BJ (cell line): ENCODE data around the gene AKR1B1. TPM values are rescaled to one million over a fixed set of nuclear protein-coding genes. Genes with fewer than 3 reads are reported as not detected.

Experiments used
- CTCF ChIA-PET: fragments of 350-600 bp; formaldehyde crosslinking; extraction: SDS; loops from one replicate; lab custom pipeline; 2021; ENCODE audit warnings: antibody characterized with exemption, inconsistent platforms; lab: Yijun Ruan, JAX
- POLR2A ChIA-PET: fragments of 300-600 bp; sonication (Branson Sonifier 250); formaldehyde crosslinking; extraction: SDS; loops from one replicate; lab custom pipeline; 2021; ENCODE audit warnings: antibody characterized with exemption; lab: Charles Lee
- DNase-seq: peaks from one replicate; pipeline ENCODE4 v3.0.0-alpha.2; 2011; ENCODE audit warnings: low read depth
- H3K27me3 ChIP-seq: 2 replicates; pipeline ENCODE4 v1.6.0; 2011; ENCODE audit warnings: low read length; ENCODE audit not compliant: control insufficient read depth, insufficient read depth
- H3K36me3 ChIP-seq: 2 replicates; pipeline ENCODE4 v1.5.1; 2011; ENCODE audit warnings: low read length; ENCODE audit not compliant: control insufficient read depth, insufficient read depth
- H3K4me3 ChIP-seq: 2 replicates; pipeline ENCODE4 v1.5.1; 2011; ENCODE audit warnings: low read depth, mild to moderate bottlenecking, control low read depth, low read length
- CTCF ChIP-seq: IDR thresholded peaks from 2 replicates; pipeline ENCODE4 v1.5.1; 2011; ENCODE audit warnings: low read depth, mild to moderate bottlenecking, control low read depth, inconsistent platforms, low read length, moderate library complexity; ENCODE audit not compliant: insufficient read depth
- polyA plus RNA-seq: library from polyadenylated mRNA; depleted of rRNA; stranded (reverse); fragments of >200 nt; gene quantifications from 2 replicates; pipeline ENCODE4 v1.2.3, GENCODE V29; 2011

AKR1B1 gene
- polyA plus RNA-seq, 1 experiment: 331 TPM

GRCh38 chr7:134448356-134449229 is 10.3 kb downstream of the AKR1B1 start:
- ChIA-PET CTCF (interaction anchor here (0.7 to 8.0 kb wide), 7 partner anchors 9 to 157 kb away, joined by 3 to 81 read pairs (median 7); partner anchors contain the start of gene AKR1B1), POLR2A (no interaction called here)
- DNase-seq: peak; percentile 66
- peaks cover 27% of the 10 kb centered on the region for H3K36me3 ChIP-seq
- H3K4me3 ChIP-seq: no peak overlapping the region
- no peaks in the 10 kb centered on the region for H3K27me3 ChIP-seq
- TF ChIP-seq CTCF: no peak

- ChIA-PET CTCF (interaction anchor here (1.0 to 8.0 kb wide), 6 partner anchors 9 to 159 kb away, joined by 3 to 81 read pairs (median 14); partner anchors contain the start of gene AKR1B1), POLR2A (no interaction called here)
- DNase-seq: no peak
- no peak for TF ChIP-seq CTCF
- H3K27me3 ChIP-seq: no peaks in the 10 kb centered on the region
- H3K36me3 ChIP-seq: peaks cover 31% of the 10 kb centered on the region
- H3K4me3 ChIP-seq: no peak overlapping the region
Observed at GRCh38 chr7:134447383-134447782, 11.5 kb downstream of the AKR1B1 start.

GRCh38 chr7:134446923-134447322 is 12.0 kb downstream of the AKR1B1 start:
- H3K36me3 ChIP-seq: peaks cover 32% of the 10 kb centered on the region
- H3K27me3 ChIP-seq: no peaks in the 10 kb centered on the region
- TF ChIP-seq CTCF: no peak
- DNase-seq: no peak
- CTCF ChIA-PET: interaction anchor here (0.6 to 8.0 kb wide), 7 partner anchors 9 to 98 kb away, joined by 3 to 81 read pairs (median 4); partner anchors contain the start of gene AKR1B1
- no peak overlapping the region for H3K4me3 ChIP-seq
- POLR2A ChIA-PET: no interaction called here

- ChIA-PET CTCF (interaction anchor here (0.6 to 8.0 kb wide), 5 partner anchors 11 to 99 kb away, joined by 3 to 81 read pairs (median 20); partner anchors contain the start of gene AKR1B1), POLR2A (no interaction called here)
- no peak for TF ChIP-seq CTCF
- peaks cover 30% of the 10 kb centered on the region for H3K36me3 ChIP-seq
- H3K4me3 ChIP-seq: no peak overlapping the region
- H3K27me3 ChIP-seq: no peaks in the 10 kb centered on the region
- DNase-seq: no peak
Observed at GRCh38 chr7:134446446-134446845, 12.5 kb downstream of the AKR1B1 start.

- CTCF ChIA-PET: interaction anchor here (0.7 to 8.0 kb wide), 6 partner anchors 12 to 180 kb away, joined by 3 to 81 read pairs (median 16); partner anchors contain the start of gene AKR1B1
- H3K4me3 ChIP-seq: no peak overlapping the region
- H3K36me3 ChIP-seq: peaks cover 23% of the 10 kb centered on the region
- H3K27me3 ChIP-seq: no peaks in the 10 kb centered on the region
- no peak for DNase-seq
- TF ChIP-seq CTCF: no peak
- POLR2A ChIA-PET: interaction anchor here (0.6 kb wide), 1 partner anchor 71 kb away, joined by 3 read pairs; no protein-coding TSS in a partner anchor
Observed at GRCh38 chr7:134444961-134445315, 14.0 kb downstream of the AKR1B1 start.
